Measurements from ENCODE around the gene ROBO1. TPM values are rescaled to one million over a fixed set of nuclear protein-coding genes. Genes with fewer than 3 reads are reported as not detected.

ROBO1 gene
- polyA plus RNA-seq, 1 donor (not counting 4 experiments of a cell fraction or from before 2014, with no cell fraction given) = 27.1 TPM

GRCh38 chr3:78707609-78708008 is 1060.2 kb downstream of the ROBO1 start:
- no peak for TF ChIP-seq EZH2 (IDR thresholded peaks at IDR 0.05; ENCODE audit: low read length)
- TF ChIP-seq CTCF (optimal IDR thresholded peaks at IDR 0.05 in 1 of 3, IDR thresholded peaks at IDR 0.05 in 1 of 3, conservative IDR thresholded peaks at IDR 0.05 in 1 of 3; ENCODE audit: extremely low read depth in 1 of 3, insufficient read depth in 2 of 3, low read length in 3 of 3) = no peak
- H2AFZ ChIP-seq (ENCODE audit: control insufficient read depth, low read length) = no peak overlapping the region
- H4K20me1 ChIP-seq (ENCODE audit: control insufficient read depth, extremely low read depth, insufficient read depth, low read length) = no peaks in the 10 kb centered on the region
- no peak overlapping the region for H3K27ac ChIP-seq (ENCODE audit: control insufficient read depth, insufficient read depth, low read length)
- no peak overlapping the region for H3K4me2 ChIP-seq (ENCODE audit: control insufficient read depth, extremely low read depth, insufficient read depth, low read depth, low read length)
- H3K36me3 ChIP-seq (ENCODE audit: control insufficient read depth in 2 of 2, extremely low read depth in 1 of 2, insufficient read depth in 2 of 2, low read length in 2 of 2) = peaks cover 0 to 1% of the 10 kb centered on the region in 2 experiments
- H3K4me1 ChIP-seq (ENCODE audit: control insufficient read depth, extremely low read depth, insufficient read depth, low read length) = no peaks in the 10 kb centered on the region
- H3K9me3 ChIP-seq (ENCODE audit: control insufficient read depth, low read depth, low read length) = no peaks in the 10 kb centered on the region
- H3K4me3 ChIP-seq (ENCODE audit: control insufficient read depth in 2 of 3, extremely low read depth in 1 of 3, insufficient read depth in 2 of 3, low read depth in 1 of 3, low read length in 3 of 3) = no peak overlapping the region
- DNase-seq (ENCODE audit: low read depth, low spot score) = no peak
- no peak for FAIRE-seq
- no peaks in the 10 kb centered on the region for H3K79me2 ChIP-seq (ENCODE audit: control insufficient read depth, insufficient read depth, low read length)
- no peak overlapping the region for H3K9ac ChIP-seq (ENCODE audit: control insufficient read depth, extremely low read depth, insufficient read depth, low read length)
- no peaks in the 10 kb centered on the region for H3K9me1 ChIP-seq (ENCODE audit: control insufficient read depth, extremely low read depth, insufficient read depth, low read length)
- dilution Hi-C loops (cut with MboI; ENCODE audit: extremely low pct_ligation_motif_present, low sequenced_read_pairs) = no loop called here
- H3K27me3 ChIP-seq (ENCODE audit: control insufficient read depth, extremely low read depth, insufficient read depth, low read length) = no peaks in the 10 kb centered on the region

DNA sequence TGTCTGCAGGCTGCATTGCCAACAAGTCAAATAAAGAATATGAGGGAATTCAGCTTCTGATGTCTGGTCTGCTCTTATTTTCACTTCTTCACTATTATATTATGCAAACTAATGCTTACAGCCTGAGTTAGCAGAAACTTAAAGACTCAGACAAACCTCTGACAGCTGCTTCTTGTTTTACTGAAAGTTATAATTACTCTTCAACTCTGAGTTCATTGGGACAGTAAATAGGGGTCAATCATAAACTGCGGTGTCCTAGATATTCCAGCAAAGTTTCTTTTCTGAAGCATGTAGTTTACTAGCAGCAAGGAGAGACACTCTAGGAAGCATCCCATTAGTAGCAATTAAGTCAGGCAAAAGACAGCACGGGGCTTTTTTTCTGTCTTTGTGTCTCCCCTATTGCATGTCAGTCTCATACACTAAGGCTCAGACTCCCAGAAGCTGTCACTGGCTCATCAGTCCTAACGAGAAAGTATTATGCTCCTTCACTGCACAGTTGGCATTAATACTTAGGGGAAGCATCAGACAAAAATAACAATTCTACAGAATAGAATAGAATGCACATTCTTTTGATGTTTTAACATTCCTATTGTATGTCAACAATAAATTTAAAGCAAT is 1060.8 kb downstream of the ROBO1 start:
- dilution Hi-C loops (cut with MboI; ENCODE audit: extremely low pct_ligation_motif_present, low sequenced_read_pairs) = no loop called here
- H3K4me2 ChIP-seq (ENCODE audit: control insufficient read depth, extremely low read depth, insufficient read depth, low read depth, low read length) = no peak overlapping the region
- FAIRE-seq (no peak), DNase-seq (ENCODE audit: low read depth, low spot score) (no peak)
- H3K9me1 ChIP-seq (ENCODE audit: control insufficient read depth, extremely low read depth, insufficient read depth, low read length) = no peaks in the 10 kb centered on the region
- H3K9me3 ChIP-seq (ENCODE audit: control insufficient read depth, low read depth, low read length) = no peaks in the 10 kb centered on the region
- no peak overlapping the region for H3K4me3 ChIP-seq (ENCODE audit: control insufficient read depth in 2 of 3, extremely low read depth in 1 of 3, insufficient read depth in 2 of 3, low read depth in 1 of 3, low read length in 3 of 3)
- H2AFZ ChIP-seq (ENCODE audit: control insufficient read depth, low read length) = no peak overlapping the region
- TF ChIP-seq EZH2 (IDR thresholded peaks at IDR 0.05; ENCODE audit: low read length) (no peak), CTCF (optimal IDR thresholded peaks at IDR 0.05 in 1 of 3, IDR thresholded peaks at IDR 0.05 in 1 of 3, conservative IDR thresholded peaks at IDR 0.05 in 1 of 3; ENCODE audit: extremely low read depth in 1 of 3, insufficient read depth in 2 of 3, low read length in 3 of 3) (no peak)
- H3K27ac ChIP-seq (ENCODE audit: control insufficient read depth, insufficient read depth, low read length) = no peak overlapping the region
- H4K20me1 ChIP-seq (ENCODE audit: control insufficient read depth, extremely low read depth, insufficient read depth, low read length) = no peaks in the 10 kb centered on the region
- H3K79me2 ChIP-seq (ENCODE audit: control insufficient read depth, insufficient read depth, low read length) = no peaks in the 10 kb centered on the region
- H3K4me1 ChIP-seq (ENCODE audit: control insufficient read depth, extremely low read depth, insufficient read depth, low read length) = no peaks in the 10 kb centered on the region
- H3K36me3 ChIP-seq (ENCODE audit: control insufficient read depth in 2 of 2, extremely low read depth in 1 of 2, insufficient read depth in 2 of 2, low read length in 2 of 2) = peaks cover 0 to 1% of the 10 kb centered on the region in 2 experiments
- no peaks in the 10 kb centered on the region for H3K27me3 ChIP-seq (ENCODE audit: control insufficient read depth, extremely low read depth, insufficient read depth, low read length)
- H3K9ac ChIP-seq (ENCODE audit: control insufficient read depth, extremely low read depth, insufficient read depth, low read length) = no peak overlapping the region
